ENCODE data around the gene CLCN5. TPM values are rescaled to one million over a fixed set of nuclear protein-coding genes. Genes with fewer than 3 reads are reported as not detected.
A peak's percentile ranks its signal among the peaks of the same experiment; 100 is the strongest.

The CLCN5 gene
- total and polyA plus RNA-seq, 2 of the 13 experiments (the other 11 are each of a cell fraction or from before 2014, with no cell fraction given): 7.8 to 27.3 TPM

DNA sequence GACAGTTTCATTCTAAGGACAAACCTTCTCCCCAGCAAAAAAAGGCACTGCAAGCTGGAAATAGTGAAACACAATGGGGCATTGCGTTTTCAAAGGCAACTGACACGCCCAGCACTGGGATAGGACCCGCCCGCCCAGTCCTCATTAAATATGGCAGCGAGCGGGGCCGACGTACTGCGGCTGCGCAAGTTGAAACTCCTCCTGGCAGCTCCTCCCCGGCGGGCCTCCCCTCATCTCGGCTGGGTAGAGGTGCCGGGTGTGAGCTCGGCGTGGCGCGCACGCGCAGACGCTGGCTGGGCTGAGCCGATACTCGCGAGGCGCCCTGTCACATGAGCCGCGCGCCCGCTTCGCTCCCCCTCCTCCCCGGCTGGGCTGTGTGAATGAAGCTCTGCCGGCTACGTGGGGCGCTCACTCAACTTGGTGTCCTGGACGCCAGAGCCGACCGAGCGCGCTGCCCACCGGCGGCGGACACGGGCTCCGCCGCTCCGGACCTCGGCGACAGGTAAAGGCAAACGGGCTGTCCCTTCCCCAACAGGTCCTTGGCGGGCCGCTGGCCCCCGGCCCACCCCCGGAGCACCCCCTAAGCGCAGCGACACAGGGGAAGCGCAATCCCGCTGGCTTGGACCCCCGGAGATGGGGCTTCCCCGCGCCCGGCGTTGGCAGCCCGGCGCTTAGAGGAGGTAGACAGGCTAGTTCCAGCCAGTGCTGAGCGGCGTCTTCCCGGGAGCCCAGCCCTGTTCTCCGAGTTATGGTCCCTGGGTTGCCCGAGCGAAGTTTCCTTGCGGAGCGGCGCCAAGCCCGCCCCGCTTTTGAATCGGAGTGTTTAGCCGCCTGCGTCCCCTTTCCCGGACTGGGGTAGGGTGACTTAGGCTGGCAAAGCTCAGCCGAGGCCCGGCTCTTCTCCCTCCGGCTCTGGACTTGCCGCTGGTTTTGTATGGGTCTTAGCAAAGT, at the start of gene CLCN5 (continued):
- TF ChIP-seq NONO (IDR thresholded peaks at IDR 0.05) (no peak), NONO (CRISPR knock-in tag; conservative IDR thresholded peaks at IDR 0.05) (0 out of 2 replicates have a peak, but pooled peaks have one; percentile 45), ZSCAN20 (CRISPR knock-in tag; IDR thresholded peaks at IDR 0.05; ENCODE audit: borderline replicate concordance) (no peak), NFRKB (IDR thresholded peaks at IDR 0.05) (no peak), ZFY (CRISPR knock-in tag; IDR thresholded peaks at IDR 0.05) (peak; percentile 41; the same call in 1 of the 2 replicates), SCMH1 (CRISPR knock-in tag; IDR thresholded peaks at IDR 0.05; ENCODE audit: borderline replicate concordance) (no peak), ZMYM2 (CRISPR knock-in tag; IDR thresholded peaks at IDR 0.05) (no peak), RAD21 (CRISPR knock-in tag; IDR thresholded peaks at IDR 0.05) (no peak), ZNF224 (CRISPR knock-in tag; IDR thresholded peaks at IDR 0.05) (no peak), PLRG1 (conservative IDR thresholded peaks at IDR 0.05) (no peak), NR2C2 (CRISPR knock-in tag; IDR thresholded peaks at IDR 0.05; ENCODE audit: borderline replicate concordance) (no peak), ZNF430 (CRISPR knock-in tag; IDR thresholded peaks at IDR 0.05) (no peak), ESRRA (CRISPR knock-in tag; IDR thresholded peaks at IDR 0.05; ENCODE audit: low read depth) (no peak), ATF7-NPFF (CRISPR knock-in tag; IDR thresholded peaks at IDR 0.05; ENCODE audit: low read depth) (peak; percentile 27; the same call in 1 of the 2 replicates)
- TF ChIP-seq, protein P1, sequence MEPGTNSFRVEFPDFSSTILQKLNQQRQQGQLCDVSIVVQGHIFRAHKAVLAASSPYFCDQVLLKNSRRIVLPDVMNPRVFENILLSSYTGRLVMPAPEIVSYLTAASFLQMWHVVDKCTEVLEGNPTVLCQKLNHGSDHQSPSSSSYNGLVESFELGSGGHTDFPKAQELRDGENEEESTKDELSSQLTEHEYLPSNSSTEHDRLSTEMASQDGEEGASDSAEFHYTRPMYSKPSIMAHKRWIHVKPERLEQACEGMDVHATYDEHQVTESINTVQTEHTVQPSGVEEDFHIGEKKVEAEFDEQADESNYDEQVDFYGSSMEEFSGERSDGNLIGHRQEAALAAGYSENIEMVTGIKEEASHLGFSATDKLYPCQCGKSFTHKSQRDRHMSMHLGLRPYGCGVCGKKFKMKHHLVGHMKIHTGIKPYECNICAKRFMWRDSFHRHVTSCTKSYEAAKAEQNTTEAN (CRISPR knock-in tag; conservative IDR thresholded peaks at IDR 0.05): no peak
- TF ChIP-seq, protein P2, sequence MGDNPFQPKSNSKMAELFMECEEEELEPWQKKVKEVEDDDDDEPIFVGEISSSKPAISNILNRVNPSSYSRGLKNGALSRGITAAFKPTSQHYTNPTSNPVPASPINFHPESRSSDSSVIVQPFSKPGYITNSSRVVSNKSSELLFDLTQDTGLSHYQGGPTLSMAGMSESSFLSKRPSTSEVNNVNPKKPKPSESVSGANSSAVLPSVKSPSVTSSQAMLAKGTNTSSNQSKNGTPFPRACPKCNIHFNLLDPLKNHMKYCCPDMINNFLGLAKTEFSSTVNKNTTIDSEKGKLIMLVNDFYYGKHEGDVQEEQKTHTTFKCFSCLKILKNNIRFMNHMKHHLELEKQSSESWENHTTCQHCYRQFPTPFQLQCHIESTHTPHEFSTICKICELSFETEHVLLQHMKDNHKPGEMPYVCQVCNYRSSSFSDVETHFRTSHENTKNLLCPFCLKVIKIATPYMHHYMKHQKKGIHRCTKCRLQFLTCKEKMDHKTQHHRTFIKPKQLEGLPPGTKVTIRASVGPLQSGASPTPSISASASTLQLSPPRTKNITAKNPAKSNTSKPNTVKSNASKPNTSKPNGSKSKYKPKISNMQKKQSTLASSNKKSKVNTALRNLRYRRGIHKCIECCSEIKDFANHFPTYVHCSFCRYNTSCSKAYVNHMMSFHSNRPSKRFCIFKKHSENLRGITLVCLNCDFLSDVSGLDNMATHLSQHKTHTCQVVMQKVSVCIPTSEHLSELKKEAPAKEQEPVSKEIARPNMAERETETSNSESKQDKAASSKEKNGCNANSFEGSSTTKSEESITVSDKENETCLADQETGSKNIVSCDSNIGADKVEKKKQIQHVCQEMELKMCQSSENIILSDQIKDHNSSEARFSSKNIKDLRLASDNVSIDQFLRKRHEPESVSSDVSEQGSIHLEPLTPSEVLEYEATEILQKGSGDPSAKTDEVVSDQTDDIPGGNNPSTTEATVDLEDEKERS (CRISPR knock-in tag; IDR thresholded peaks at IDR 0.05): no peak
- TF ChIP-seq, protein P3, sequence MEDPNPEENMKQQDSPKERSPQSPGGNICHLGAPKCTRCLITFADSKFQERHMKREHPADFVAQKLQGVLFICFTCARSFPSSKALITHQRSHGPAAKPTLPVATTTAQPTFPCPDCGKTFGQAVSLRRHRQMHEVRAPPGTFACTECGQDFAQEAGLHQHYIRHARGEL (CRISPR knock-in tag; IDR thresholded peaks at IDR 0.05): no peak
- TF ChIP-seq, protein P4, sequence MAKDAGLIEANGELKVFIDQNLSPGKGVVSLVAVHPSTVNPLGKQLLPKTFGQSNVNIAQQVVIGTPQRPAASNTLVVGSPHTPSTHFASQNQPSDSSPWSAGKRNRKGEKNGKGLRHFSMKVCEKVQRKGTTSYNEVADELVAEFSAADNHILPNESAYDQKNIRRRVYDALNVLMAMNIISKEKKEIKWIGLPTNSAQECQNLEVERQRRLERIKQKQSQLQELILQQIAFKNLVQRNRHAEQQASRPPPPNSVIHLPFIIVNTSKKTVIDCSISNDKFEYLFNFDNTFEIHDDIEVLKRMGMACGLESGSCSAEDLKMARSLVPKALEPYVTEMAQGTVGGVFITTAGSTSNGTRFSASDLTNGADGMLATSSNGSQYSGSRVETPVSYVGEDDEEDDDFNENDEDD (CRISPR knock-in tag; IDR thresholded peaks at IDR 0.05; ENCODE audit: borderline replicate concordance): peak; percentile 38; the same call in 1 of the 2 replicates
